ENCODE measurements around the gene VAMP2.
"Not testable (repeated sequence)": the region's sequence is repeated elsewhere in the genome, so short reads cannot be mapped to it uniquely, and the experiment has no call there.

Gene VAMP2

GRCh38 chr17:8175795-8176196, 13.0 kb upstream of the VAMP2 start:
- Histone ChIP-seq H3K27me3 (ENCODE audit: insufficient read depth, low read length) (no peaks in the 10 kb centered on the region), H3K36me3 (ENCODE audit: control insufficient read depth in 1 of 2, insufficient read depth in 2 of 2, low read length in 2 of 2) (no peaks in the 10 kb centered on the region), H3K9me3 (ENCODE audit: insufficient read depth, low read depth, low read length) (no peaks in the 10 kb centered on the region), H3K4me2 (ENCODE audit: low read length) (peak overlapping the region; percentile 95), H2BK120ac (ENCODE audit: insufficient read depth, low read length, poor library complexity) (no peak overlapping the region), H3K14ac (ENCODE audit: low read length) (peak overlapping the region; percentile 48), H3K79me2 (ENCODE audit: control insufficient read depth, insufficient read depth, low read length, poor library complexity) (peaks cover 6% of the 10 kb centered on the region), H2BK12ac (ENCODE audit: low read length) (no peak overlapping the region), H3K27ac (ENCODE audit: low read depth, low read length) (no peak overlapping the region), H4K8ac (ENCODE audit: low read depth, low read length) (peak overlapping the region; percentile 79), H4K91ac (ENCODE audit: low read depth, low read length) (peak overlapping the region; percentile 60), H3K9ac (ENCODE audit: low read length) (peak overlapping the region; percentile 70), H3K4ac (ENCODE audit: low read depth, low read length) (no peak overlapping the region), H3K4me1 (ENCODE audit: control insufficient read depth in 1 of 2, insufficient read depth in 2 of 2, low read length in 2 of 2) (peaks cover 19 to 21% of the 10 kb centered on the region in 2 experiments), H2AFZ (ENCODE audit: insufficient read depth, low read length, poor library complexity) (peak overlapping the region; percentile 73), H2AK5ac (ENCODE audit: low read length) (no peak overlapping the region), H3K18ac (ENCODE audit: low read length) (peak overlapping the region; percentile 66), H3K4me3 (ENCODE audit: low read depth, low read length) (peak overlapping the region; percentile 81), H3K23ac (ENCODE audit: low read length) (no peak overlapping the region), H4K12ac (ENCODE audit: low read depth, low read length) (peak overlapping the region; percentile 29), H2BK5ac (ENCODE audit: low read depth, low read length, poor library complexity) (peak overlapping the region; percentile 10), H3K79me1 (ENCODE audit: low read length) (peaks cover 12% of the 10 kb centered on the region)
- WGBS (ENCODE audit: extremely low coverage, insufficient coverage, insufficient read length), result no CpG with 5 or more reads among the region's 11 CpGs
- DNase-seq, result no peak

- H2AFZ ChIP-seq (ENCODE audit: insufficient read depth, low read length, poor library complexity), result peak overlapping the region; percentile 72
- H3K4me1 ChIP-seq (ENCODE audit: control insufficient read depth in 1 of 2, insufficient read depth in 2 of 2, low read length in 2 of 2), result peaks cover 19 to 21% of the 10 kb centered on the region in 2 experiments
- peak overlapping the region; percentile 90 for H3K27ac ChIP-seq (ENCODE audit: low read depth, low read length)
- H3K9ac ChIP-seq (ENCODE audit: low read length), result no peak overlapping the region
- peak overlapping the region; percentile 38 for H2BK120ac ChIP-seq (ENCODE audit: insufficient read depth, low read length, poor library complexity)
- WGBS (ENCODE audit: extremely low coverage, insufficient coverage, insufficient read length), result no CpG with 5 or more reads among the region's 14 CpGs
- H2AK5ac ChIP-seq (ENCODE audit: low read length), result no peak overlapping the region
- H3K4me2 ChIP-seq (ENCODE audit: low read length), result peak overlapping the region; percentile 85
- H2BK12ac ChIP-seq (ENCODE audit: low read length), result peak overlapping the region; percentile 38
- no peak overlapping the region for H3K23ac ChIP-seq (ENCODE audit: low read length)
- no peaks in the 10 kb centered on the region for H3K9me3 ChIP-seq (ENCODE audit: insufficient read depth, low read depth, low read length)
- H3K79me2 ChIP-seq (ENCODE audit: control insufficient read depth, insufficient read depth, low read length, poor library complexity), result peaks cover 6% of the 10 kb centered on the region
- H3K27me3 ChIP-seq (ENCODE audit: insufficient read depth, low read length), result no peaks in the 10 kb centered on the region
- no peak overlapping the region for H3K4ac ChIP-seq (ENCODE audit: low read depth, low read length)
- H2BK5ac ChIP-seq (ENCODE audit: low read depth, low read length, poor library complexity), result peak overlapping the region; percentile 13
- no peak overlapping the region for H4K12ac ChIP-seq (ENCODE audit: low read depth, low read length)
- no peak overlapping the region for H3K14ac ChIP-seq (ENCODE audit: low read length)
- peaks cover 12% of the 10 kb centered on the region for H3K79me1 ChIP-seq (ENCODE audit: low read length)
- H3K4me3 ChIP-seq (ENCODE audit: low read depth, low read length), result no peak overlapping the region
- H3K36me3 ChIP-seq (ENCODE audit: control insufficient read depth in 1 of 2, insufficient read depth in 2 of 2, low read length in 2 of 2), result no peaks in the 10 kb centered on the region
- no peak for DNase-seq
- H3K18ac ChIP-seq (ENCODE audit: low read length), result no peak overlapping the region
- peak overlapping the region; percentile 78 for H4K8ac ChIP-seq (ENCODE audit: low read depth, low read length)
- H4K91ac ChIP-seq (ENCODE audit: low read depth, low read length), result peak overlapping the region; percentile 0
Observed at GRCh38 chr17:8173871-8174322, 11.1 kb upstream of the VAMP2 start.

GRCh38 chr17:8173056-8173870, 10.5 kb upstream of the VAMP2 start:
- Histone ChIP-seq H2BK12ac (ENCODE audit: low read length) (no peak overlapping the region), H3K18ac (ENCODE audit: low read length) (no peak overlapping the region), H3K9me3 (ENCODE audit: insufficient read depth, low read depth, low read length) (no peaks in the 10 kb centered on the region), H3K4me3 (ENCODE audit: low read depth, low read length) (no peak overlapping the region), H4K8ac (ENCODE audit: low read depth, low read length) (no peak overlapping the region), H2AFZ (ENCODE audit: insufficient read depth, low read length, poor library complexity) (no peak overlapping the region), H3K4me1 (ENCODE audit: control insufficient read depth in 1 of 2, insufficient read depth in 2 of 2, low read length in 2 of 2) (peaks cover 19 to 21% of the 10 kb centered on the region in 2 experiments), H3K9ac (ENCODE audit: low read length) (no peak overlapping the region), H3K4me2 (ENCODE audit: low read length) (peak overlapping the region; percentile 85), H2BK120ac (ENCODE audit: insufficient read depth, low read length, poor library complexity) (peak overlapping the region; percentile 18), H3K36me3 (ENCODE audit: control insufficient read depth in 1 of 2, insufficient read depth in 2 of 2, low read length in 2 of 2) (no peaks in the 10 kb centered on the region), H3K79me1 (ENCODE audit: low read length) (peaks cover 12% of the 10 kb centered on the region), H3K4ac (ENCODE audit: low read depth, low read length) (no peak overlapping the region), H3K23ac (ENCODE audit: low read length) (no peak overlapping the region), H3K27me3 (ENCODE audit: insufficient read depth, low read length) (no peaks in the 10 kb centered on the region), H3K79me2 (ENCODE audit: control insufficient read depth, insufficient read depth, low read length, poor library complexity) (peaks cover 6% of the 10 kb centered on the region), H2AK5ac (ENCODE audit: low read length) (no peak overlapping the region), H3K27ac (ENCODE audit: low read depth, low read length) (peak overlapping the region; percentile 90), H4K12ac (ENCODE audit: low read depth, low read length) (no peak overlapping the region), H4K91ac (ENCODE audit: low read depth, low read length) (no peak overlapping the region), H3K14ac (ENCODE audit: low read length) (no peak overlapping the region), H2BK5ac (ENCODE audit: low read depth, low read length, poor library complexity) (peak overlapping the region; percentile 88)
- peak; percentile 94 to 98 for DNase-seq
- no CpG with 5 or more reads among the region's 23 CpGs for WGBS (ENCODE audit: extremely low coverage, insufficient coverage, insufficient read length)

- peak in 1 of 2 donors; percentile 14 for DNase-seq
- not testable (repeated sequence) for H3K79me2 ChIP-seq (ENCODE audit: control insufficient read depth, insufficient read depth, low read length, poor library complexity); H4K91ac ChIP-seq (ENCODE audit: low read depth, low read length); H2BK12ac ChIP-seq (ENCODE audit: low read length); H4K8ac ChIP-seq (ENCODE audit: low read depth, low read length); H4K12ac ChIP-seq (ENCODE audit: low read depth, low read length); H3K14ac ChIP-seq (ENCODE audit: low read length); H3K4ac ChIP-seq (ENCODE audit: low read depth, low read length); H2BK5ac ChIP-seq (ENCODE audit: low read depth, low read length, poor library complexity); H3K27me3 ChIP-seq (ENCODE audit: insufficient read depth, low read length); H3K4me3 ChIP-seq (ENCODE audit: low read depth, low read length); H2AFZ ChIP-seq (ENCODE audit: insufficient read depth, low read length, poor library complexity); H3K23ac ChIP-seq (ENCODE audit: low read length); H3K36me3 ChIP-seq (ENCODE audit: control insufficient read depth in 1 of 2, insufficient read depth in 2 of 2, low read length in 2 of 2); H3K9ac ChIP-seq (ENCODE audit: low read length); H3K4me1 ChIP-seq (ENCODE audit: control insufficient read depth in 1 of 2, insufficient read depth in 2 of 2, low read length in 2 of 2); H3K27ac ChIP-seq (ENCODE audit: low read depth, low read length); H3K18ac ChIP-seq (ENCODE audit: low read length); H2AK5ac ChIP-seq (ENCODE audit: low read length); H3K4me2 ChIP-seq (ENCODE audit: low read length); H2BK120ac ChIP-seq (ENCODE audit: insufficient read depth, low read length, poor library complexity); H3K79me1 ChIP-seq (ENCODE audit: low read length); H3K9me3 ChIP-seq (ENCODE audit: insufficient read depth, low read depth, low read length)
- WGBS (ENCODE audit: extremely low coverage, insufficient coverage, insufficient read length), result no CpG with 5 or more reads among the region's 19 CpGs
Observed at GRCh38 chr17:8170186-8170585, 7.4 kb upstream of the VAMP2 start.
